ENCODE measurements around the gene COG5. TPM values are rescaled to one million over a fixed set of nuclear protein-coding genes. Genes with fewer than 3 reads are reported as not detected.

The COG5 gene
- total and polyA plus RNA-seq, 10 of the 15 experiments (the other 5 are each of a cell fraction or from before 2014, with no cell fraction given), result 5.5 to 27.9 (median 15.6) TPM

- CTCF ChIA-PET, result no interaction called here
- H3K36me3 ChIP-seq (ENCODE audit: control insufficient read depth in 2 of 2, insufficient read depth in 2 of 2, low read length in 1 of 2), result peaks cover 0 to 6% of the 10 kb centered on the region in 2 experiments; a peak in 2 of 4 replicates
- 100% methylated on average over 1 of the region's 1 CpG for WGBS (ENCODE audit: insufficient coverage, insufficient replicate concordance, low lambda C conversion rate, missing lambda C conversion rate)
These were observed 58.4 kb downstream of the COG5 start for GRCh38 chr7:107505362-107505761.

More at GRCh38 chr7:107505362-107505761, 58.4 kb downstream of the COG5 start:
- Histone ChIP-seq H4K20me1 (ENCODE audit: control insufficient read depth, insufficient read depth) (no peaks in the 10 kb centered on the region), H3K79me2 (ENCODE audit: control insufficient read depth, insufficient read depth, low read length) (no peaks in the 10 kb centered on the region), H2AFZ (ENCODE audit: control insufficient read depth, low read depth, low read length) (no peak overlapping the region), H3K4me1 (ENCODE audit: control insufficient read depth, insufficient read depth, low read length) (no peaks in the 10 kb centered on the region), H3K27me3 (replicated peaks in 1 of 2; ENCODE audit: control insufficient read depth in 2 of 2, insufficient read depth in 2 of 2, low read length in 1 of 2) (no peaks in the 10 kb centered on the region), H3K9ac (ENCODE audit: control insufficient read depth, insufficient read depth, low read length) (no peak overlapping the region), H3K4me3 (no peak overlapping the region), H3K9me3 (replicated peaks; ENCODE audit: control insufficient read depth, insufficient read depth, low read length) (no peaks in the 10 kb centered on the region), H3K4me2 (ENCODE audit: control insufficient read depth, insufficient read depth) (no peak overlapping the region), H3K27ac (ENCODE audit: control insufficient read depth, insufficient read depth) (no peak overlapping the region)
- ATAC-seq (no peak), DNase-seq (ENCODE audit: low read depth, low spot score) (no peak), FAIRE-seq (no peak)
- SMC1A ChIA-PET (ENCODE audit: uncharacterized antibody, unreplicated experiment), result interaction anchor here (0.8 to 1.5 kb wide), 3 partner anchors 12 to 43 kb away, joined by 3 read pairs; no protein-coding TSS in a partner anchor
- TF ChIP-seq ASH2L (IDR thresholded peaks at IDR 0.05; ENCODE audit: borderline replicate concordance, low read depth), result no peak
- TF ChIP-seq EP300 (IDR thresholded peaks at IDR 0.05; ENCODE audit: borderline replicate concordance in 1 of 2, control insufficient read depth in 1 of 2, low read depth in 2 of 2, low read length in 2 of 2), result no peak
- TF ChIP-seq ATF3 (IDR thresholded peaks at IDR 0.05; ENCODE audit: borderline replicate concordance, extremely low read depth, low read depth, low read length), result no peak
- TF ChIP-seq NFYA (IDR thresholded peaks at IDR 0.05; ENCODE audit: borderline replicate concordance, low read depth, low read length), result no peak
- no peak for TF ChIP-seq RAD51 (IDR thresholded peaks at IDR 0.05)
- TF ChIP-seq MEF2B (IDR thresholded peaks at IDR 0.05; ENCODE audit: partially characterized antibody, poor library complexity, severe bottlenecking), result no peak
- no peak for TF ChIP-seq BHLHE40 (IDR thresholded peaks at IDR 0.05; ENCODE audit: borderline replicate concordance in 1 of 2, low read depth in 2 of 2, low read length in 1 of 2)
- no peak for TF ChIP-seq HDGF (IDR thresholded peaks at IDR 0.05)
- no peak for TF ChIP-seq USF1 (IDR thresholded peaks at IDR 0.05; ENCODE audit: borderline replicate concordance, extremely low read length, insufficient read depth, low read depth, low read length)
- no peak for TF ChIP-seq REST (IDR thresholded peaks at IDR 0.05; ENCODE audit: low read depth, low read length)
- TF ChIP-seq SKIL (IDR thresholded peaks at IDR 0.05; ENCODE audit: low read depth, poor library complexity, severe bottlenecking), result no peak
- intact Hi-C loops (cut with micrococcal nuclease; ENCODE audit: unreplicated experiment) (no loop called here), in situ Hi-C loops (cut with MboI) (no loop called here)
- POLR2A ChIA-PET, result no interaction called here
- RAD21 ChIA-PET (ENCODE audit: unreplicated experiment), result no interaction called here
- BruUV-seq (replicated peaks), result no TSS peak
